Epithelial cell of proximal tubule (primary cell): ENCODE results near the gene TESK1. TPM values are rescaled to one million over a fixed set of nuclear protein-coding genes. Genes with fewer than 3 reads are reported as not detected.

Experiments used
- DNase-seq: peaks from one replicate; pipeline ENCODE4 v3.0.0-alpha.2; 2011; ENCODE audit warnings: low read depth
- H3K4me3 ChIP-seq: 2 replicates; pipeline ENCODE4 v1.5.1; 2011; ENCODE audit warnings: low read depth, mild to moderate bottlenecking, low read length
- CTCF ChIP-seq: conservative IDR thresholded peaks from 2 replicates; pipeline ENCODE4 v1.5.1; 2012; ENCODE audit warnings: low read depth, mild to moderate bottlenecking, low read length
- total RNA-seq: library from RNA; depleted of rRNA; stranded (reverse); fragments of >200 nt; gene quantifications from 2 replicates; pipeline ENCODE4 v1.2.3, GENCODE V29; 2015

The TESK1 gene
- total RNA-seq, 1 donor from 2014 or later = 23.5 TPM

- H3K4me3 ChIP-seq = no peak overlapping the region
- no peak for TF ChIP-seq CTCF
- no peak for DNase-seq
Measured at GRCh38 chr9:35653611-35654010, 48.5 kb downstream of the TESK1 start.

- no peak overlapping the region for H3K4me3 ChIP-seq
- DNase-seq = no peak
- no peak for TF ChIP-seq CTCF
Measured at GRCh38 chr9:35656348-35656747, 51.3 kb downstream of the TESK1 start.

GRCh38 chr9:35656831-35657545 lies 51.9 kb downstream of the TESK1 start:
- peak overlapping the region; percentile 42 for H3K4me3 ChIP-seq
- no peak for DNase-seq
- TF ChIP-seq CTCF = no peak

GRCh38 chr9:35657546-35658136 lies 52.6 kb downstream of the TESK1 start, which contains the start of gene RMRP:
Gene RMRP, minus strand, starts transcription at chr9:35658019.
- peak within 1 kb of the TSS; percentile 78 for H3K4me3 ChIP-seq
- peak; percentile 8 for TF ChIP-seq CTCF
- peak; percentile 95 for DNase-seq

GRCh38 chr9:35658137-35658967 lies 53.3 kb downstream of the TESK1 start, which contains the start of gene CCDC107:
Gene CCDC107, plus strand, starts transcription at chr9:35658292. Its CDS starts 88 bp downstream, at chr9:35658380.
- H3K4me3 ChIP-seq = peak within 1 kb of the TSS; percentile 78
- peak; percentile 49 for TF ChIP-seq CTCF
- no peak for DNase-seq

GRCh38 chr9:35658968-35659220 lies 53.8 kb downstream of the TESK1 start:
- no peak for DNase-seq
- TF ChIP-seq CTCF = no peak
- H3K4me3 ChIP-seq = peak overlapping the region; percentile 78
